HG03103 (cell line): Measurements from ENCODE around the gene NPPA.
A peak's percentile ranks its signal among the peaks of the same experiment; 100 is the strongest.
"Not testable (repeated sequence)": the region's sequence is repeated elsewhere in the genome, so short reads cannot be mapped to it uniquely, and the experiment has no call there.

ENCODE experiments used
- ATAC-seq: cut with Tn5 transposase; IDR thresholded peaks from one replicate; pipeline ENCODE4 v1.9.1; 2021; ENCODE audit warnings: low read depth; ENCODE audit not compliant: unreplicated experiment

The NPPA gene

DNA sequence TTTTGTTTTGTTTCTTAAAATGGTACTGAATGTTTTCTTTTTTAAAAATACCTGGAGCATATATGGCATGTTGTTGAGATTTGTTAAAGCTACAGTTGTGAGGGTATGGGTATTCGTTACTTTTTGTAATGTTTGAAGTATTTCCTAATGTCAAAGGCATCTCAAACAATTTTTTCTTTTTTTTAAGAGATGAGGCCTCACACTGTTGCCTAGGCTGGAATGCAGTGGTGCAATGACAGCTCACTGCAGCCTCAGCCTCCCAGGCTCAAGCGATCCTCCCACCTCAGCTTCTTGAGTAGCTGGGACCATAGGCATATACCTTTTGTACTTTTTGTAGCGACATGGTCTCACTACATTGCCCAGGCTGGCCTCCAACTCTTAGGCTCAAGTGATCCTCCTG is 25.5 kb downstream of the NPPA start:
- ATAC-seq: no peak

DNA sequence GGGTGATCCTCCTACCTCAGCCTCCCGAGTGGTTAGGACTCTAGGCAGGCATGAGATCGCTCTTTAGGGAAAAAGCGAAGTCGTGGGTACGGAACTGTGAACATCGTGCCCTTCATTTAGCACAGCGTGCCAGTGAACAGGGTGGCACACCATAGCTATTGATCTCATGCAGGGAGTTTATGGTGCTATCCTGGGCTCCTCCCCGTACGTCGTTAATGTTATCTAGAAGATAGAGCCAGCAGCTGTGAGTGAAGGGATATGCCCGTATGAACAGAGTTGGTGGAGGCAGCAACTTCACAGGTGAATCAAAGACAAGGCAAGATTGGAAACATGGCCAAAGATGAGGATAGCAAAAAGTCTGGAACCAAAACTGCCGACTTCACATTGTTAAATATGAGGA is 30.4 kb downstream of the NPPA start:
- ATAC-seq: no peak

DNA sequence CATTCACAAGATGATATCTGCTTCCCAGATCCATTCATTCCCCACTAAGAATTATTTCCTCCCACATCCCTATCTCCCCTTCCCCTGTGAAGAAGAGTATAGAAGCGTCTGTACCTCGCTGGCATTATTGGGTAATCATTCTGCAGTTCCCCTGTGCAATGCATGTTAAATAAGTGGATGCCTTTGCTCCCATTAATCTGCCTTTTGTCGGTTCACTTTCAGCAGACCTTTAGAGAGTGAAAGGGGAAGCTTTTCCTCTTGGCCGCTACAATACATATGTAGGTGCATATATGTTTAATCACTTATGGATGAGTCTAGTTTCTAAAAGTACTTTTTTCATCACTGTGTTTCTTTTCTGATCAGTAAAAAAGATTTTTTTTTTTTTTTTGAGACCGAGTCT is 34.6 kb downstream of the NPPA start:
- no peak for ATAC-seq

DNA sequence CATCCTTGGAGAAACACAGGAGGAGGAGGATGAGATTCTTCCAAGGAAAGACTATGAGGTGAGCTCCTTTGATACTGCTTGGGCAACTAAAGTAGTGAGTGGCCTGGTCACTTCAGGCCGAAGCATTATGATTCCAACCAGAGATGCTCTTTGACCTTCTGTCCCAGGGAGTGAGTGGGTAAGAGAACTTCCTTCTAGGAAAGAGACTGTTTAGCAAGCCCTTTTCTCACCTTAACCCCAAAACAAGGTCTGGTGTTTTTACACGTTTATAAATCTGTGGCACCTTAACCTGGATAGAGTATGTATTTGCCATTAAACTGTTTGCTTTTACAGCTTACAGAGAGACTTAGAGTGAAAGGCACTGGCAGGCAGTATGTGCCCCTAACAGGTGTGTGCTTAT is 40.5 kb downstream of the NPPA start:
- no peak for ATAC-seq

DNA sequence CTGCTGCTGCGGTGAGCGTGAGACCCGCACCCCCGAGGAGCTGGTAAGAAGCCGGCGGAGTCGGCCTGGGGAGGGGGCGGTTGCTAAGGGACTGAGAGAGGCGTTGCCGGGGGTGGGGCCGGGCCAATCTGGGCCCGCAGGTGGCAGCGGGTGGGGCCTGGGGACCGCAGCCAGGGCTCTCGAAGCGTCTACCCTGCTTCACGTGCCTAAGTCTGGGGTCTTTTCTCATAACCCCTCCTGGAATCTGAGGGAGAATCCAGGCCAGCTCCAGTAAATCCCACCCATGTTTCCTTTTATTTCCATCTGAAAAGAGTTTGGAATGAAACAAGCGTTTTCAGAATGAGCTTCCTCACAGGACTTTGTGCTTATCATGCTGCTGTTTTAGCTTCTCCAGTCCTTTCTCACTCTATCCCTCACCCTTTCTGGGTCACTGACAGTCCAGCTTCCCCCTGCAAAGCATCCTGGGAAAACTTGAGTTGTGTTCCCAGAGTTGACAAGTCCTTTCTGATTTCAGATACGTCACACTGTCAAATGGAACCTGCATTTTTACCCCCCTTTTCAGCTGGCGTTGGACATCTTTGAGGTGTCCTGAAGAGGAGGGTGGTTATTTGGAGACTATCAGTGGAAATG is 41.2 kb downstream of the NPPA start:
- peak; percentile 28 for ATAC-seq

DNA sequence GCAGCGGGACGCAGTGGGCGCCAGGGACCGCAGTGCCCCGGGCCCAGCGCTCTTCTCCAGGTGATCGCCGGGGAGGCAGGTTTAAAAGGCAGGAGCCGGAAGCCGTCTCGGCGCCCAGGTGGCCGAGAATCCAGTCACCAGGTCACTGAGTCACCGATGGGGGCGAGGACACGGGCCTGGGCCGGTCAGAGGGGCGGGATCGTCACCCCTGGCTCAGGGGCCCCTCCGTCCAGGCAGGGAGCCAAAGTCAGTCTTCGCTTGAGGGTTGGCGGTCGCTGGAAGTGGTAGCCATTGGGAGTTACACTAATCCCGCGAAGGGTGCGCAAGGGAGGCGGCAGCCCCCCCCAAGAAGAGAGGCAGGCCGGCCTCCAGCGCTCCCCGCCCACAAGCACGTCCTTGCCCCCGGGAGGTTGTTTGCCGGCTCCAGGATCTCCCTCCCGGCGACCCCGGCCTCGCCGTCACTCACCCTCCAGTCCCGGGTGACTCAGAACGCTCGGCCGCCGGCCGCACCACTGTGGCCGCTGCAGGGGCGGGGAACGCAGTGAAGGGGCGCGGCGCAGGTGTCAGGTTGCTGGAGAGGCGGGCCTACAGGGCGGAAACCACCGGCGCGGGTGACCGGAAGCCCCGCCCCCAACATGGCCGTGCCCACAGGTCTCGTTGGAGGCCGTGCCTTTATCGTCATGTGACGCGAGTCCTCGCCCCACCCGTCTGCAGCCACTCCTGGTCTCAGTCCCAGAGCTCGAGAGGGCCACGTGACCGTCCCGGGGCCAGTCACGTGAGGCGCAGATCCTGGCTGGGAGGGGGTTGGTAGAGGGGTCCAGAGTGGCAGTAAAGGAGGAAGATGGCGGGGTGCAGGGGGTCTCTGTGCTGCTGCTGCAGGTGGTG is 41.9 kb downstream of the NPPA start, which contains the start of the genes CLCN6 and MTHFR:
Gene CLCN6 (plus strand): TSS at position 770 of the 885 bp plus-strand sequence. CDS start 72 bp downstream, at position 842.
Gene MTHFR (minus strand): TSS at position 543 of the 885 bp plus-strand sequence. CDS start 2,848 bp downstream, outside the sequence.
- ATAC-seq: peak; percentile 77

DNA sequence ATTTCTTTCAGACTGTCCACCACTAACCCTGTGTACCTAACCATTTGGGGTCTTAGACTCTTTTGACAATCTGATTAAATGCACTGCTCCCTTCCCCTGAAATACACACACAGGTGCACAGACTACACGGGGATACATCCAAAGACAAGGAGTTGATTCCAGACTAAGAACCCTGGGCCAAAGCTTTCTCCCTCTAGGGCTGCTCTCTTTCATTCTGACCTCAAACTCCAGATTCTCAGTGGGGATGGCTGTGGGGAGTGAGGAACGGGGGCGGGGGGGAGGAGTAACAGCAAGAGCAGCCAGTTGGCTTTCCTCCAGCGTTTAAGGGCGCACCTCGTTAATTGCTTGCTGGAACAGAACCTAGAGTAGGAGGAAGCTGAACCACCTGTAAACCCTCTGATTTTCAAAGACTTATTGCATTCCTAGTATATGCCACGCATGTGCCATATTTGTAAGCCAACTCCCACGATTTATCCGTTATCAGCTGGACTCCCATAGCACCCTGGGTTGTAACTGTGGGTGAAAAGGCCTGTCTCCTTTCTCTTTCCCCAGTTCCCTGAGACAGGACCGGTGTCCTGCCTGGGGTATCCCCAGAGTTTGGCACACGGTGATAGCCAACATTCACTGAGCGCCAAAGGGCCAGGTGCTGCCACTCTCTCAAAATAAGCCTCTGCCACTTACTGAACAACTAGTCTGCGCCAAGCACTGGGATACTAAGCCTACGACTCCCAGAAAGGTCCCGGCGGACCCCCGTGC is 42.7 kb downstream of the NPPA start:
- ATAC-seq: no peak

DNA sequence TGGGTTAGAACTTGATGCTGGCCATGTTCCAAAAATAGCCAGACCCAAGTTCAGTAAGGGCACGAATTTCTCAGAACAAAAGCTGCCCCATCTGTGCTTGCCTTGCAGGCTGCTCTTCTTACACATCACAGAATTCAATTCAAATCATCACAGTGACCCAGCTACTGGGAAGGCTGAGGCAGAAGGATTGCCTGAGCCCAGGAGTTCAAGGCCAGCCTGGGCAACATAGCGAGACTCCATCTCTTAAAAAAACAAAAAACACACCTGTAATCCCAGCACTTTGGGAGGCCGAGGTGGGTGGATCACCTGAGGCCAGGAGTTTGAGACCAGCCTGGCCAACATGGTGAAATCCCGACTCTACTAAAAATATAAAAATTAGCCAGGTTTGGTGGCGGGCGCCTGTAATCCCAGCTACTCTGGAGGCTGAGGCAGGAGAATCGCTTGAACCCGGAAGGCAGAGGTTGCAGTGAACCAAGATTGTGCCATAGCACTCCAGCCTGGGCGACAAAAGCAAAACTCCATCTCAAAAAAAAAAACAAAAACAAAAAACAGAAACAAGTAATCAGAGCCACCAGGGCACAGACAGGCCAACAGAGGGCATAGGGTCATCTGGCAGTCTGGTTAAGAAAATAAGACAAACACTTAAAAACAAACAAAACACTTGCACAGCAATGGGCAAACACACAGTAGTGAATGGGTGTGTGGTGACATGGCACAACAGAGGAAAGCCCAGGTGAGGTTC is 43.5 kb downstream of the NPPA start:
- not testable (repeated sequence) for ATAC-seq

DNA sequence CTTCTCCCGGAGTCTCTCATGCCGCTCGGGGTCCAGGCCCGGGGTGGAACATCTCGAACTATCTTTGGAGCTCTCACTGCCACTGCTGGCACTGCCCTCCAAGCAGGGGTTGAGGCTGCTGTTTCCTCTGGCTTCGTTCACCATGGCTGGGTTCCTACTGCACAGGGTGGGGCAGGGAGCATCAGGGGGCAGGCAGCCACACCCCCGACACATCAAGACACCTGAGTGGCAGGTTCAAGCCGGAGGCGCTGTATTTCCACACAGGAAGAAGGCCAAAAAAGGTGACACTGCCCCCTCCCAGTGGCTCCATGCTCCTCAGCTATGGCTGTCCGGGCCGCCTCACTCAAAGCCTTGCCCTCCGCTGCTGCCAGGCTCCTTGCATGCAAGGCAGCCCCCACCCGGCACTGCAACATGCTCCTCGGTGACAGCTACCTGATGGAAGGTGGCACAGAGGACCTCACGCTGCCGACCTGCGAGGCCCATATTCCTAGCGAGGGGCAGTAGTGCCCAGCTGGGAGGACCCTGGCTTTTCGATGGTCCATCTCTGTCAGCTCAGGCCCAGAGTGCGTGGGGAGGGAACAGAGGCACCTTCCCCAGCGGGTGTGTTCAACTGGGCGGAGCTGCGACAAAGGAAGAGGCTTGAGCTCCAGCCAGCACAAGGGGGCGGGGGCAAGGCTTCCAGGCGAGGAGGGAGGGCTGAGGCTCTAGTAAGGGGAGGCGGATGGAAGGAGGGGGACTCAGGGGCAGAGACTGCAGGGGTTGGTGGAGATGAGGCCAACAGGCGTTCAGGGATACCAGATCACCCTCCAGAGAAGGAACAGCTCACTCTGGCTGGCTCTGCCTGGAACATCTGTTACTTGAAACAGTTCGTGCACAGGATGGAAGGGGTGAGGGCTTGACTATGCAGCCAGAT is 44.4 kb downstream of the NPPA start:
- no peak for ATAC-seq

DNA sequence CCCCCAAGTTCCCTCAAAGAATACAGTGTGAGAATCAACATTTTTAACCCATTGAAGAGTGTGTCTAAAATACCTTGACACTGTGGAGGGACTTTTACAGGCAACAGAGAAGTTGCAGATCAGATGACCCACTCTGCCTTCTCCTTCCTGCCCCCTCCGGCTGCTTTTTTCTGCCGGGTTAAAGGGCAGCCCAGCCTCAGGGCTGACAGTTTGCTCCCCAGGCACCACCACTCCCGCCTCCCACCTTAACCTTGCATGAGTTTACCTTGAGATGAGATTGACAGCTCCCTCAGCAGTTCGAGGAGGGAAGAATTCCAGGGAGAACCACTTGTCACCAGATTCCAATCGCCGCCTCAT is 45.0 kb downstream of the NPPA start:
- no peak for ATAC-seq

DNA sequence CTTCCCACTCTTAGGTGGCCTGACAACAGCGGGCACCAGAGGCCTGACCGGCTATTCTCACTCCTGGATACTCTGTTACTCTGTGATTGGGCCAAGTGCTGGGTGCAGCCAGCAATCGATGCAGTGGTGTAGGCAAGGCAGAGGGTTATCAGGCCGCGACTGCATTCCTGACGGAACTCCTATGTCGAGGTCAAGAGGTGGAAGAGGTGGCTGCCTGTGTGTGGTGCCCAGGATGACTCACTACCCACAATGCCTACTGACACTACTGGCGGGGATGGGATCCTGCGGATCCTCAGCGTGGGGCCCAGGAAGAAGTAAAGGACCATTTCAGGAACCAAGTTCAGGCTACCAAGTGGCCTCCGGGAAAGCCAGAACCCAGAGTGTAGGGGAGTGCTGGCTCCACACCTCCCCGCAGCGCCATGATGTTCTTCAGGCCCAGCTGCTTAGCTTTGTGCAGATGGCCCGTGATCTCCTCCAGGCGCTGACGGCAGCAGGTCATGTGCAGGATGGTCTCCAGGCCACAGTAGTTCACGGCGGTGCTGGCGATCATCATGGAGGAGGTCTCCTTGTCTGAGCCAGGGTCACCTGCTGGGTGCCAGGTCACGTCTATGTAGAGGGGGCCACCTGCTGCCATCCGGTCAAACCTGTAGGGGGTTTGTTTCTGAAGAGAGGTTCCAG is 46.7 kb downstream of the NPPA start:
- ATAC-seq: no peak

DNA sequence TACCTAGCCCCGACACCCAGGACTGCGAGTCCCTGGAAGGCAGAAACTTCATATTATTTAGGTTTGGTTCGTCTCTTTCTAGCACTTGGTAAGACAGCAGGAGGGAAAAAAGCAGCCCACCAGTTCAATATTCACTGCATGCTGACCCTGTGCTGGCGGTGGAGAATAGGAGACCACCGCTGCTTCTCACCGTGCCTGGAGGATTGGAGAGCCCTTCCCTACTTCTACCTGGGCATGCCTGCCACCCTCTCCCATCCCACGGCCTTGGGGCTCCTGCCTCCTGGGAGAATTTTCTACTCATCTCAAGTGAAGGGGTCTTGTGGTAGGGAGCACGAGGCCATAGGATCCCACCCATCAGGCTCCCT is 47.2 kb downstream of the NPPA start:
- no peak for ATAC-seq

DNA sequence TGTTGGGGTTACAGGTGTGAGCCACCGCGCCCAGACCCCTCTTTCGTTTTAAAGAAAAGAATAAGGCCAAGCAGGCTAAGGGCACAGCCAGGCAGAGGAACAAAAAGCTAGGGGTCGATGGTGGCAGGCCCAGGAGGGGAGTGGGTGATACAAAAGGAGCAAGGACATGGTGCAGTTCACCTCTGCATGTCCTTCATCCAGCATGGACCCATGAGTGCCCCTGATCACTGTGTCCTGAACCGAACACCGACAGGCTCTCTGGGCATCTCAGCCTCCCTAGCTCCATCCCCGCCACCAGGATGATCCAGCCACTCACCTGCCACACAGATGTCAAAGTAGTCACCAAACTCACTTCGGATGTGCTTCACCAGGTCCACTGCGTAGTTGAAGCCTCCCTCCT is 47.7 kb downstream of the NPPA start:
- no peak for ATAC-seq

DNA sequence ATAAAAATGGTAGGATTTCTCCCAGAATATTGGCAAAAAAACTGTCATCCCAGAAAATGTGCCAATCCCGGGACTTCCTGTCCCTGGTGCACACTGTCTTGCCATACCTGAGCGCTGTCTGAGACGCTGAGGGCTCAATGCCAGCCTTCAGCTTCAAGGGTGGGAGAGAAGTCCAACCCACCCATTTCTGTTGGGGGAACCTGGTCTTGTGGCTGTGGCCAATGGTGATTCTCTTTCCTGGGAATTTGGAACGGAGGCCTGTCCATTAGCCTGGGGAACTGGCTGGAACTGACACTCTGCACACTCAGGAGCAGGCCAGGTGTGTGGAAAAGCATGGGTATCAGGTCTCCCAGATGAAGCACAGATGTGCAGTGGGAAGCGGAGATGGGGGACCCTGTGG is 48.5 kb downstream of the NPPA start:
- no peak for ATAC-seq

DNA sequence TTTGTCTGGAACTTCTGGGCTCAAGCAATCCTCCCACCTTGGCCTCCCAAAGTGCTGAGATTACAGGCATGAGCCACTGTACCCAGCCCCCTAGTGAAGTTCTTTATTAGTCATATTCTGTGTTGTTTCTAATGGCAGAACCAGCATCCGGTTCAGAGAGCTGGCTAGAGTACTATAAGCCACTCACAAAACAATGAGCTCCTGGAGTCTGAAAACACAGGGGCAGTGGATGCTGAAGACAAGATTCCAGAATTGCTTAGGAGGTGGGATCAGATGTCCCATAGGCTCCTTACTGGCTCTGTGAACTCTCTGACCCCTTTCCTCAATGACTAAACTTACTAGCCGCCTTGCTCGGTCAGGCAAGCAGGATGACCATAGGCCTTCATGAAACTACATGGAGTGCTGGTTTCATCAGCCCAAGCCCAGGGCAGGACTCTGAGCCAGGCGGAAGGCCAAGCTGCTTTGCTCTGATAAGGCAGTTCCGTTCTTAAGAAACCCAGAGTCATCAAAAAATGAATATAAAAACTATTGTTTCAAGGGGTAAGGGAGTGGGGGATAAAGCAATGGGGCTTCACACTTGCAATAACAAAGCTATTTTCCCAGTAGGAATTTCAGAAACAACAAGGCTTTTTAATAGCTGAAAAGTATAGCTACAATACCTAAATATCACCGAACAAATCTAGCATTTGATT is 49.9 kb downstream of the NPPA start:
- ATAC-seq: no peak

DNA sequence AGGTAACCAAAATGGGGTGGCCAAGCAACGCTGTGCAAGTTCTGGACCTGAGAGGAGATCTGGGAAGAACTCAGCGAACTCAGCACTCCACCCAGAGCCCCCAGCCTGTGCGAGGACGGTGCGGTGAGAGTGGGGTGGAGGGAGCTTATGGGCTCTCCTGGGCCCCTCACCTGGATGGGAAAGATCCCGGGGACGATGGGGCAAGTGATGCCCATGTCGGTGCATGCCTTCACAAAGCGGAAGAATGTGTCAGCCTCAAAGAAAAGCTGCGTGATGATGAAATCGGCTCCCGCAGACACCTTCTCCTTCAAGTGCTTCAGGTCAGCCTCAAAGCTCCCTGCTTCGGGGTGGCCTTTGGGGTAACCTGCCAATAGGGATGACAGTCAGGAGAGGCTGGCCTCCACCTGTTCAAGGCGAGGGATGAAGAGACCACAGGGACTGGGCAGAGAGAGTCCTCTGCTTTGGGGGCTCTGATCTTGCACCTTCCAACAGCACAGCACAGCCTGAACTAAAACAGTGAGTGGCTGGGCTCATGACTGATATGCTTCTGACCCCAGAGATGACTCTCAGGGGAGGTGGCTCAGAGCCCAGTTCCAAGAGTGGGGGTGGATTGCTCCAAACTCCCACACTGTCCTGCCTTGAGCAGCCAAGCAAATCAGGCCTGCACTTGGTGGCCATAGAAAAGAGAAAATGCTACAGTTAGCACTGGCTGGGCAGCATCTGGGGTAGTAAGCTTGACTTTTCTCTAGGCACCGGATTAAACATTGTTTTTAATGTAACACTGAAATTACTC is 51.4 kb downstream of the NPPA start:
- no peak for ATAC-seq
